Calu3 (cell line): ENCODE results near the gene DLGAP4. TPM values are rescaled to one million over a fixed set of nuclear protein-coding genes. Genes with fewer than 3 reads are reported as not detected.

Experiments used
- BruUV-seq: library from RNA; stranded (reverse); fragments of 400-500 nt; replicated peaks from 2 replicates; lab custom pipeline; 2021; lab: Mats Ljungman, UMichigan
- CTCF ChIA-PET: fragments of 300-600 bp; sonication (Branson Sonifier 250); formaldehyde crosslinking; loops from one replicate; lab custom pipeline; 2022; ENCODE audit warnings: antibody characterized with exemption; lab: Charles Lee
- DNase-seq: peaks from one replicate; pipeline ENCODE4 v3.0.0; 2022
- H3K27ac Mint-ChIP-seq: one replicate; pipeline ENCODE4 v1.8.0; 2022; ENCODE audit warnings: mixed read lengths; ENCODE audit not compliant: unreplicated experiment
- H3K27me3 Mint-ChIP-seq: one replicate; pipeline ENCODE4 v1.8.0; 2022; ENCODE audit warnings: mixed read lengths; ENCODE audit not compliant: unreplicated experiment
- H3K36me3 Mint-ChIP-seq: one replicate; pipeline ENCODE4 v1.8.0; 2022; ENCODE audit warnings: mild to moderate bottlenecking, moderate library complexity, mixed read lengths; ENCODE audit not compliant: insufficient read depth, unreplicated experiment
- H3K4me1 Mint-ChIP-seq: one replicate; pipeline ENCODE4 v1.8.0; 2022; ENCODE audit warnings: mild to moderate bottlenecking, low read depth, mixed read lengths; ENCODE audit not compliant: unreplicated experiment
- H3K4me3 Mint-ChIP-seq: one replicate; pipeline ENCODE4 v1.8.0; 2022; ENCODE audit warnings: mild to moderate bottlenecking, low read depth, moderate library complexity, mixed read lengths; ENCODE audit not compliant: unreplicated experiment
- H3K9me3 Mint-ChIP-seq: one replicate; pipeline ENCODE4 v1.8.0; 2022; ENCODE audit warnings: low read depth, mixed read lengths; ENCODE audit not compliant: unreplicated experiment
- intact Hi-C: fragments of 100-400 bp; cut with micrococcal nuclease; formaldehyde crosslinking; loops from one replicate; pipeline ENCODE4 v1.10.0; 2022; ENCODE audit not compliant: unreplicated experiment
- total RNA-seq: library from RNA; stranded (reverse); gene quantifications from 2 replicates; pipeline ENCODE4 v1.2.3, GENCODE V29; 2022
- TF ChIP-seq, protein P1 (sequence below): fragments of 200-600 bp; IDR thresholded peaks from one replicate; pipeline ENCODE4 v1.8.0; 2022; ENCODE audit warnings: antibody characterized with exemption; ENCODE audit not compliant: unreplicated experiment

The DLGAP4 gene
- total RNA-seq, 1 experiment from 2014 or later = 66.4 TPM

DNA sequence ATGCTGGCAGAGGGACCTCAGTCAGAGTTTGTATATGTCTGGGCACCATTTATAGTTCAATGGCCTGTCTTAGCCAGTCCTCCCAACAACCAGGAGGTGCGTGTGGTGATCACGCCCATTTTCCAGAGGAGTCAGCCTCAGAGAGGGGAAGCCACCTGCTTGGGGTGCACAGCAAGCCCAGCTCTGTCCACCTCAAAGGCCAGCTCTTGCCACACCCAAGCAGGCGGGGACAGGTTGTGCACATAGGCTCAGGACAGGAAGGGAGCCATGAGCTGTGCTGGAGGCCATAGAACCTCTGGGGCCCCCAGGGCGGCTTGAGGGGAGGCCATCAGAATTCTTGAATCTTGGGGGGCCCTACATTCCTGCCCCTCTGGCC is 61.2 kb downstream of the DLGAP4 start:
- Mint-ChIP-seq H3K27ac (no peak overlapping the region), H3K4me3 (no peak overlapping the region), H3K36me3 (no peaks in the 10 kb centered on the region), H3K27me3 (peaks cover 100% of the 10 kb centered on the region), H3K4me1 (no peaks in the 10 kb centered on the region), H3K9me3 (no peaks in the 10 kb centered on the region)
- CTCF ChIA-PET = no interaction called here
- BruUV-seq = no TSS peak
- TF ChIP-seq, protein P1, sequence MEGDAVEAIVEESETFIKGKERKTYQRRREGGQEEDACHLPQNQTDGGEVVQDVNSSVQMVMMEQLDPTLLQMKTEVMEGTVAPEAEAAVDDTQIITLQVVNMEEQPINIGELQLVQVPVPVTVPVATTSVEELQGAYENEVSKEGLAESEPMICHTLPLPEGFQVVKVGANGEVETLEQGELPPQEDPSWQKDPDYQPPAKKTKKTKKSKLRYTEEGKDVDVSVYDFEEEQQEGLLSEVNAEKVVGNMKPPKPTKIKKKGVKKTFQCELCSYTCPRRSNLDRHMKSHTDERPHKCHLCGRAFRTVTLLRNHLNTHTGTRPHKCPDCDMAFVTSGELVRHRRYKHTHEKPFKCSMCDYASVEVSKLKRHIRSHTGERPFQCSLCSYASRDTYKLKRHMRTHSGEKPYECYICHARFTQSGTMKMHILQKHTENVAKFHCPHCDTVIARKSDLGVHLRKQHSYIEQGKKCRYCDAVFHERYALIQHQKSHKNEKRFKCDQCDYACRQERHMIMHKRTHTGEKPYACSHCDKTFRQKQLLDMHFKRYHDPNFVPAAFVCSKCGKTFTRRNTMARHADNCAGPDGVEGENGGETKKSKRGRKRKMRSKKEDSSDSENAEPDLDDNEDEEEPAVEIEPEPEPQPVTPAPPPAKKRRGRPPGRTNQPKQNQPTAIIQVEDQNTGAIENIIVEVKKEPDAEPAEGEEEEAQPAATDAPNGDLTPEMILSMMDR = no peak
- DNase-seq = no peak
- intact Hi-C loops = no loop called here

DNA sequence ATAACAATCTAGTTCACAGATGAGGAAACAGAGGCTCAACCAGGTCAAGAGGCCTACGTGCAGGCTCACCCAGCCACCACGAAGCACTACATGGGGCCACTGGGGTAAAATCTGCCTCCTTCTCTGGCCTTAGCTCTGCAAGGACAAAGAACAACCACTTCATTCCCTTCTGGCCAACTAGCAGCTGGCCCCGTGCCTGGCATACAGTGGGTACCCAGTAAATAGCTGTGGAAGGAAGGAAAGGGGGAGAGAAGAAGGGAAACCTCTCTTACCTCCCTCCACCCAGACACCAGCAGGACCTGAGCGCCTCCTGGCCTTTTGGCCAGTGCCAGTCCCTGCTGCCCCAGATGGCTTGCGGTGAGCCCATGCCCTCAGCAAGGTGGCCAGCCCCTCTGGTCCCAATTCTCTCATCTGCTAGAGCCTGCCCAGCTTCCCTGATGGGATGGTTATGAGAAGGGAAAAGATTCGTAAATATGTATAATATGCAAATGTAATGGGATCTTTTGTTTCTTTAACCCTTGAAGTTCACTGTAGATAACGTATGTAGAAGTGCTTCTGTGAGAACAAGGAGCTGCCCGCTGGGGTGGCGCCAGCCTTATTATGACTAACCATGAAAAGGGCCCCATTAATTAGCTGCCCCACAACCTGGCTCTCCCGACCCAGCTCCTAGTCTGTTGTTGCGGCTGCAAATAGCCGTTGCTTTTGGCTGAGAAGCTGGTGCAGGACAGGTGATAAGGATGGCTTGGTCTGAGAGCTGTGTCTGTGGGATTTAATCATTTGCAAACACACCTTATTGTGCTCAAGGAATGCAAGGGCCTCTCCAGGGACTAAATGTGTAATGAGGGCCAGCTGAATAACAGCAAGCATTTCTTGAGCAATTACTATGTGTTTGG is 62.0 kb downstream of the DLGAP4 start:
- BruUV-seq = no TSS peak
- intact Hi-C loops = no loop called here
- CTCF ChIA-PET = interaction anchor here (0.6 to 0.8 kb wide), 2 partner anchors 13 to 38 kb away, joined by 3 to 5 read pairs; no protein-coding TSS in a partner anchor
- Mint-ChIP-seq H3K27ac (no peak overlapping the region), H3K36me3 (no peaks in the 10 kb centered on the region), H3K4me1 (no peaks in the 10 kb centered on the region), H3K27me3 (peaks cover 100% of the 10 kb centered on the region), H3K9me3 (no peaks in the 10 kb centered on the region), H3K4me3 (no peak overlapping the region)
- DNase-seq = no peak
- TF ChIP-seq, protein P1 = no peak

DNA sequence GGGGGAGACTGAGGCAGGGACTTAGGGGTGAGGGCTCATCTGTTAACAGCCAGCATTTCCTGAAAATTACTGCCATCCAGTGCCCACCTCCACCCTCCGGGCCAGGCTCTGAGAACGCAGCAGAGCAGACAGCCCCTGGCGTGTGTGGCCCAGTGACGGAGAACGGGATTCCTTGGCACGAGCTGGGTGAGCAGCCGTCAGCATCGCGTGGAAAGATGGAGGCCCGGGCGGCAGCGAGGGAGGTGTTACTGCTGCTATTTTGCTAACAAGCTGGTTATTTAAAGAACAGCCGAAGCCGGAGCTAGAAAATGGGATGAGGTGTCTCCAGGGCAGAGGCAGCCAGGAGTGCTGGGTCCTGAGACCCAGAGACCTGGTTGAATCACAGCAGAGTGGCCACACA is 62.7 kb downstream of the DLGAP4 start:
- no peak overlapping the region for H3K4me3 Mint-ChIP-seq
- no peaks in the 10 kb centered on the region for H3K4me1 Mint-ChIP-seq
- DNase-seq = no peak
- CTCF ChIA-PET = interaction anchor here (0.8 kb wide), 1 partner anchor 14 kb away, joined by 3 read pairs; no protein-coding TSS in a partner anchor
- H3K27me3 Mint-ChIP-seq = peaks cover 100% of the 10 kb centered on the region
- intact Hi-C loops = no loop called here
- no TSS peak for BruUV-seq
- TF ChIP-seq, protein P1 = no peak
- no peak overlapping the region for H3K27ac Mint-ChIP-seq
- H3K36me3 Mint-ChIP-seq = no peaks in the 10 kb centered on the region
- H3K9me3 Mint-ChIP-seq = no peaks in the 10 kb centered on the region

DNA sequence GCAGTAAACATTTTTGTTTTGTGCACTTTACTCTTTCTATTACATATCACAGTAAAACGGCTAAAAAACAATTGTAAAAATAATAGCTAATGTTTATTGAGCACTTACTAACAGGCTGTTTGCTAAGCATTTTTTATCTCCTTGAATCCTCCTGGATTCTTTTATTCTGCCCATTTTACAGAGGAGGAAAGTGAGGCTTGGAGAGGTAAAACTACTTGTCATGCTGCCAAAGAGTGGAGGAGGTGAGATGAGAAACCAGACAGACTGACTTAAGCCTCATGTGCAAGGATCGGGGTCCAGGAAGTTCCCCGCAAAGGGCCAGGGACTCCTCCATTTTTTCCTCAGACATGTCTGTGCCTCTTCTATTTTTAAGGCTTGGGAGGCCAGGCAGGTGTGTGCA is 63.6 kb downstream of the DLGAP4 start:
- Mint-ChIP-seq H3K9me3 (no peaks in the 10 kb centered on the region), H3K27me3 (peaks cover 100% of the 10 kb centered on the region), H3K27ac (no peak overlapping the region), H3K4me3 (no peak overlapping the region), H3K36me3 (no peaks in the 10 kb centered on the region), H3K4me1 (no peaks in the 10 kb centered on the region)
- TF ChIP-seq, protein P1 = no peak
- BruUV-seq = no TSS peak
- intact Hi-C loops = loop anchor here (10.0 kb wide), 1 partner anchor 55 kb away; no protein-coding TSS in a partner anchor
- no peak for DNase-seq
- CTCF ChIA-PET = interaction anchor here (0.5 to 0.7 kb wide), 2 partner anchors 20 to 931 kb away, joined by 4 read pairs; no protein-coding TSS in a partner anchor
